GM18526 (cell line): Measurements from ENCODE around the gene ACE.

ENCODE experiments used
- POLR2A ChIP-seq: IDR thresholded peaks from 3 replicates; pipeline ENCODE4 v1.6.1; 2011; ENCODE audit not compliant: insufficient read length; ENCODE audit errors: extremely low read depth

The ACE gene

GRCh38 chr17:63478814-63479494 is 2.1 kb downstream of the ACE start:
- no peak for TF ChIP-seq POLR2A

GRCh38 chr17:63479495-63480184 is 2.8 kb downstream of the ACE start:
- no peak for TF ChIP-seq POLR2A

- no peak for TF ChIP-seq POLR2A
Observed at GRCh38 chr17:63480192-63480784, 3.4 kb downstream of the ACE start.

- TF ChIP-seq POLR2A: no peak
Observed at GRCh38 chr17:63480826-63481487, 4.1 kb downstream of the ACE start.

- no peak for TF ChIP-seq POLR2A
Observed at GRCh38 chr17:63481488-63481870, 4.6 kb downstream of the ACE start.

- TF ChIP-seq POLR2A: no peak
Observed at GRCh38 chr17:63482509-63482908, 5.6 kb downstream of the ACE start.

- TF ChIP-seq POLR2A: no peak
Observed at GRCh38 chr17:63483038-63483437, 6.2 kb downstream of the ACE start.

GRCh38 chr17:63483655-63484575 is 7.1 kb downstream of the ACE start:
- no peak for TF ChIP-seq POLR2A

- no peak for TF ChIP-seq POLR2A
Observed at GRCh38 chr17:63486317-63487013, 9.6 kb downstream of the ACE start.

GRCh38 chr17:63487014-63487339 is 10.1 kb downstream of the ACE start:
- TF ChIP-seq POLR2A: no peak

- no peak for TF ChIP-seq POLR2A
Observed at GRCh38 chr17:63488851-63489250, 12.0 kb downstream of the ACE start.

- TF ChIP-seq POLR2A: no peak
Observed at GRCh38 chr17:63489291-63489690, 12.4 kb downstream of the ACE start.

GRCh38 chr17:63490329-63490728 is 13.5 kb downstream of the ACE start:
- no peak for TF ChIP-seq POLR2A

GRCh38 chr17:63490858-63491400 is 14.1 kb downstream of the ACE start:
- no peak for TF ChIP-seq POLR2A
